Measurements from ENCODE around the gene PUDP.
"Not testable (repeated sequence)": the region's sequence is repeated elsewhere in the genome, so short reads cannot be mapped to it uniquely, and the experiment has no call there.

PUDP gene

GRCh38 chrX:7108030-7108429 lies 39.9 kb downstream of the PUDP start:
- ChIA-PET POLR2A (no interaction called here), CTCF (no interaction called here)
- no peak for TF ChIP-seq CTCF (IDR thresholded peaks at IDR 0.05; ENCODE audit: control extremely low read depth, extremely low read depth, low read depth, missing control alignments)
- no peak for DNase-seq (ENCODE audit: extremely low spot score)

- CTCF ChIA-PET = interaction anchor here (1.1 to 1.7 kb wide), 2 partner anchors 9 to 17 kb away, joined by 4 read pairs; no protein-coding TSS in a partner anchor
- no peak for DNase-seq (ENCODE audit: extremely low spot score)
- POLR2A ChIA-PET = no interaction called here
- no peak for TF ChIP-seq CTCF (IDR thresholded peaks at IDR 0.05; ENCODE audit: control extremely low read depth, extremely low read depth, low read depth, missing control alignments)
Measured at GRCh38 chrX:7106649-7107048, 41.3 kb downstream of the PUDP start.

GRCh38 chrX:7102119-7102518 lies 45.8 kb downstream of the PUDP start:
- DNase-seq (ENCODE audit: extremely low spot score) = no peak
- POLR2A ChIA-PET = no interaction called here
- TF ChIP-seq CTCF (IDR thresholded peaks at IDR 0.05; ENCODE audit: control extremely low read depth, extremely low read depth, low read depth, missing control alignments) = no peak
- CTCF ChIA-PET = no interaction called here

GRCh38 chrX:7100022-7100421 lies 47.9 kb downstream of the PUDP start:
- DNase-seq (ENCODE audit: extremely low spot score) = no peak
- TF ChIP-seq CTCF (IDR thresholded peaks at IDR 0.05; ENCODE audit: control extremely low read depth, extremely low read depth, low read depth, missing control alignments) = no peak
- CTCF ChIA-PET = interaction anchor here (1.0 kb wide), 1 partner anchor 9 kb away, joined by 3 read pairs; no protein-coding TSS in a partner anchor
- POLR2A ChIA-PET = no interaction called here

GRCh38 chrX:7095657-7096056 lies 52.3 kb downstream of the PUDP start:
- DNase-seq (ENCODE audit: extremely low spot score); POLR2A ChIA-PET; CTCF ChIA-PET: not testable (repeated sequence)

- CTCF ChIA-PET = no interaction called here
Measured at GRCh38 chrX:7093305-7093704, 54.6 kb downstream of the PUDP start.

GRCh38 chrX:7092543-7092942 lies 55.4 kb downstream of the PUDP start:
- CTCF ChIA-PET = no interaction called here

More at GRCh38 chrX:7093305-7093704, 54.6 kb downstream of the PUDP start:
- TF ChIP-seq CTCF (IDR thresholded peaks at IDR 0.05; ENCODE audit: control extremely low read depth, extremely low read depth, low read depth, missing control alignments) = no peak
- POLR2A ChIA-PET = no interaction called here
- DNase-seq (ENCODE audit: extremely low spot score) = no peak

More at GRCh38 chrX:7092543-7092942, 55.4 kb downstream of the PUDP start:
- no peak for TF ChIP-seq CTCF (IDR thresholded peaks at IDR 0.05; ENCODE audit: control extremely low read depth, extremely low read depth, low read depth, missing control alignments)
- POLR2A ChIA-PET = no interaction called here
- DNase-seq (ENCODE audit: extremely low spot score) = no peak

Measured in GM10248 (cell line).